OCI-LY7 (cell line): ENCODE measurements around the gene CLDN20. TPM values are rescaled to one million over a fixed set of nuclear protein-coding genes. Genes with fewer than 3 reads are reported as not detected.

Experiments
- BruUV-seq: library from RNA; stranded (reverse); fragments of 400-500 nt; replicated peaks from 2 replicates; lab custom pipeline; 2021; lab: Mats Ljungman, UMichigan
- CTCF ChIA-PET: fragments of 300-600 bp; sonication (Branson Sonifier 250); formaldehyde crosslinking; loops from one replicate; lab custom pipeline; 2022; ENCODE audit warnings: antibody characterized with exemption; ENCODE audit not compliant: unreplicated experiment; lab: Charles Lee
- POLR2A ChIA-PET: fragments of 300-600 bp; sonication (Branson Sonifier 250); formaldehyde crosslinking; loops from one replicate; lab custom pipeline; 2022; ENCODE audit warnings: antibody characterized with exemption; lab: Charles Lee
- DNase-seq: peaks from one replicate; pipeline ENCODE4 v3.0.0-alpha.2; 2015; ENCODE audit warnings: low spot score
- H2AFZ ChIP-seq: fragments of 200-600 bp; sonication (generic), shearing (Covaris generic); 2 replicates; pipeline ENCODE4 v1.6.1; 2014; ENCODE audit warnings: mild to moderate bottlenecking, antibody characterized with exemption, low read length, moderate library complexity
- H3K27ac ChIP-seq: fragments of 200-600 bp; sonication (generic); 2 replicates; pipeline ENCODE4 v1.5.1; 2014; ENCODE audit warnings: mixed run types, low read depth, mild to moderate bottlenecking, moderate library complexity, low read length, inconsistent platforms; ENCODE audit not compliant: poor library complexity, severe bottlenecking
- H3K36me3 ChIP-seq: fragments of 200-600 bp; sonication (generic); 2 replicates; pipeline ENCODE4 v1.6.1; 2014; ENCODE audit warnings: mild to moderate bottlenecking, antibody characterized with exemption, low read length, moderate library complexity, mixed read lengths; ENCODE audit not compliant: insufficient read depth
- H3K4me1 ChIP-seq: fragments of 200-600 bp; sonication (generic); 2 replicates; pipeline ENCODE4 v1.5.1; 2014; ENCODE audit warnings: mild to moderate bottlenecking, low read length; ENCODE audit not compliant: insufficient read depth, poor library complexity, severe bottlenecking
- H3K4me2 ChIP-seq: fragments of 200-600 bp; sonication (generic); 2 replicates; pipeline ENCODE4 v1.6.1; 2014; ENCODE audit warnings: mild to moderate bottlenecking, low read length
- H3K4me3 ChIP-seq: fragments of 200-600 bp; sonication (generic); 2 replicates; pipeline ENCODE4 v1.5.1; 2014; ENCODE audit warnings: mild to moderate bottlenecking, low read depth, low read length; ENCODE audit not compliant: poor library complexity, severe bottlenecking
- H3K79me2 ChIP-seq: fragments of 200-600 bp; sonication (generic); 2 replicates; pipeline ENCODE4 v1.6.1; 2016; ENCODE audit warnings: low read depth, mild to moderate bottlenecking, low read length, moderate library complexity, mixed read lengths; ENCODE audit not compliant: insufficient read depth
- H3K9me2 ChIP-seq: fragments of 200-600 bp; sonication (generic); 2 replicates; pipeline ENCODE4 v1.6.1; 2016; ENCODE audit warnings: mild to moderate bottlenecking, low read length, mixed read lengths; ENCODE audit not compliant: insufficient read depth
- H3K9me3 ChIP-seq: fragments of 200-600 bp; sonication (generic); 2 replicates; pipeline ENCODE4 v1.6.1; 2014; ENCODE audit warnings: mild to moderate bottlenecking, mixed run types, low read length, mixed read lengths
- H4K20me1 ChIP-seq: fragments of 200-600 bp; sonication (generic); 2 replicates; pipeline ENCODE4 v1.6.1; 2014; ENCODE audit warnings: mild to moderate bottlenecking, antibody characterized with exemption, low read length, moderate library complexity, mixed read lengths; ENCODE audit not compliant: insufficient read depth
- CTCF ChIP-seq: fragments of 200-600 bp; sonication (generic); conservative IDR thresholded peaks from 2 replicates; pipeline ENCODE4 v1.5.1; 2014; ENCODE audit warnings: mild to moderate bottlenecking, antibody characterized with exemption, low read length, moderate library complexity, mixed read lengths
- EZH2phosphoT487 ChIP-seq: fragments of 200-600 bp; sonication (generic); IDR thresholded peaks from 2 replicates; pipeline ENCODE4 v1.6.1; 2018; ENCODE audit warnings: low read depth, borderline replicate concordance, mild to moderate bottlenecking, mixed run types, antibody characterized with exemption, low read length, moderate library complexity, mixed read lengths
- intact Hi-C: fragments of 100-400 bp; cut with micrococcal nuclease; formaldehyde crosslinking; loops from one replicate; pipeline ENCODE4 v1.10.0; 2022; ENCODE audit not compliant: unreplicated experiment
- total RNA-seq, 2 experiments: library from RNA; depleted of rRNA in 1 of 2; stranded (reverse); fragments of >200 nt in 1 of 2; shearing (Covaris generic) in 1 of 2; gene quantifications; 2 replicates each; pipeline ENCODE4 v1.2.3, GENCODE V29; 2014 to 2022

Gene CLDN20
- total RNA-seq, 2 experiments from 2014 or later, result not detected

DNA sequence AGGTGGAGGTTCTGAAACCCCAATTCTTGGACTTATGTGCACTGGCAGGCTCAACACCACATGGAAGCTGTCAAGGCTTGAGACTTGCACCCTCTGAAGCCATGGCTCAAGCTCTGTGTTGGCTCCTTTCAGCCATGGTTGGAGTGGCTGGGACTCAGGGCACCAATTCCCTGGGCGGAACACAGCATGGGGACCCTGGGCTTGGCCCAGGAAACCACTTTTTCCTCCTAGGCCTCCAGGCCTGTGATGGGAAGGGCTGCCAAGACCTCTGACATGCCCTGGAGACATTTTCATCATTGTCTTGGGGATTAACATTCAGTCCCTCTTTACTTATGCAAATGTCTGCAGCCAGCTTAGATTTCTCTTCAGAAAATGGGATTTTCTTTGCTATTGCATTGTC, 26.2 kb upstream of the CLDN20 start:
- intact Hi-C loops, result no loop called here
- no peak overlapping the region for H3K4me2 ChIP-seq
- TF ChIP-seq EZH2phosphoT487 (no peak), CTCF (no peak)
- no peak overlapping the region for H3K4me3 ChIP-seq
- 0 out of 2 replicates have a peak, but pooled peaks cover 5% of the 10 kb centered on the region for H3K36me3 ChIP-seq
- H2AFZ ChIP-seq, result no peak overlapping the region
- no TSS peak for BruUV-seq
- POLR2A ChIA-PET, result no interaction called here
- CTCF ChIA-PET, result no interaction called here
- H3K79me2 ChIP-seq, result no peaks in the 10 kb centered on the region
- no peaks in the 10 kb centered on the region for H3K4me1 ChIP-seq
- DNase-seq, result no peak
- no peak overlapping the region for H3K27ac ChIP-seq
- H4K20me1 ChIP-seq, result no peaks in the 10 kb centered on the region
- H3K9me2 ChIP-seq, result no peaks in the 10 kb centered on the region
- no peaks in the 10 kb centered on the region for H3K9me3 ChIP-seq

GRCh38 chr6:155240905-155241600, 22.8 kb upstream of the CLDN20 start:
- peaks cover 27% of the 10 kb centered on the region for H3K36me3 ChIP-seq
- no TSS peak for BruUV-seq
- H4K20me1 ChIP-seq, result no peaks in the 10 kb centered on the region
- H3K4me1 ChIP-seq, result no peaks in the 10 kb centered on the region
- no peaks in the 10 kb centered on the region for H3K9me2 ChIP-seq
- no peaks in the 10 kb centered on the region for H3K9me3 ChIP-seq
- H3K79me2 ChIP-seq, result no peaks in the 10 kb centered on the region
- no peak for DNase-seq
- POLR2A ChIA-PET, result no interaction called here
- intact Hi-C loops, result loop anchor here (10.0 kb wide), 1 partner anchor 566 kb away; no protein-coding TSS in a partner anchor
- CTCF ChIA-PET, result no interaction called here
- H2AFZ ChIP-seq, result no peak overlapping the region
- no peak overlapping the region for H3K4me2 ChIP-seq
- no peak overlapping the region for H3K27ac ChIP-seq
- no peak overlapping the region for H3K4me3 ChIP-seq
- no peak for TF ChIP-seq EZH2phosphoT487
- TF ChIP-seq CTCF, result no peak

DNA sequence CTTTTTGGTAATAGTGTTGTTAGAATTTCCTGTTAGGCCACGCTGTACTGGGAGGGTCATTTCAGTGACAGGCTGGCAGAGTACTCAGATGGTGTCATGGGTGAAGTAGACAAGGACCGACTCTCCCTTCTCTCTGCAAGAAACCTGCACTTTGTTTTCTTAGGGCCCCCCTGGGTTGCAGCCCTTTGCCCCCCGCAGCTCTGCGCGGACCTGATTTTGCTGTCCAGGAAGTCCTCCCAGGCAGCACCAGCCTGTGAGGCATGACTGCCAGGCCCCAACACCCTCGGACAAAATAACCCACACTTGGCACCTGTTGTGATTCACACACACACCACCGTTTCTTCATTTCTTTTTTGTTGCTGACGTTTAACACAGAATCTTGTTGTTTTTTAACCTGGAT, 21.8 kb upstream of the CLDN20 start:
- H3K9me3 ChIP-seq, result no peaks in the 10 kb centered on the region
- BruUV-seq, result no TSS peak
- intact Hi-C loops, result loop anchor here (10.0 kb wide), 1 partner anchor 567 kb away; no protein-coding TSS in a partner anchor
- H3K4me3 ChIP-seq, result no peak overlapping the region
- DNase-seq, result no peak
- TF ChIP-seq EZH2phosphoT487, result no peak
- no peak for TF ChIP-seq CTCF
- H3K36me3 ChIP-seq, result peaks cover 33% of the 10 kb centered on the region
- no peaks in the 10 kb centered on the region for H3K4me1 ChIP-seq
- CTCF ChIA-PET, result no interaction called here
- H4K20me1 ChIP-seq, result no peaks in the 10 kb centered on the region
- no peak overlapping the region for H2AFZ ChIP-seq
- H3K9me2 ChIP-seq, result no peaks in the 10 kb centered on the region
- POLR2A ChIA-PET, result no interaction called here
- H3K4me2 ChIP-seq, result no peak overlapping the region
- H3K27ac ChIP-seq, result no peak overlapping the region
- no peaks in the 10 kb centered on the region for H3K79me2 ChIP-seq
